Stimulated activated CD8-positive, alpha-beta memory T cell treated with anti-CD3 and anti-CD28 coated beads, Interleukin-4, amount 100 ng/mL, for 1 hour (primary cell): ENCODE measurements around the gene GLUD2.
"Not testable (repeated sequence)": the region's sequence is repeated elsewhere in the genome, so short reads cannot be mapped to it uniquely, and the experiment has no call there.

Experiments
- DNase-seq, 2 donors: peaks; one replicate each; pipeline ENCODE4 v3.0.0-alpha.2; 2020; ENCODE audit warnings: low read depth in 2 of 2, low spot score in 1 of 2

GLUD2 gene

GRCh38 chrX:121047441-121048419 is at the start of gene GLUD2:
Gene GLUD2 (plus strand): TSS chrX:121047610. CDS start chrX:121047685, 75 bp downstream.
- not testable (repeated sequence) for DNase-seq

GRCh38 chrX:120999413-120999812 is 48.0 kb upstream of the GLUD2 start:
- DNase-seq = no peak

GRCh38 chrX:121000589-121000988 is 46.8 kb upstream of the GLUD2 start:
- no peak for DNase-seq

- DNase-seq = no peak
Measured at GRCh38 chrX:121008920-121009319, 38.5 kb upstream of the GLUD2 start.

- DNase-seq = no peak
Measured at GRCh38 chrX:121009764-121010163, 37.6 kb upstream of the GLUD2 start.

GRCh38 chrX:121010218-121010617 is 37.2 kb upstream of the GLUD2 start:
- no peak for DNase-seq

GRCh38 chrX:121011254-121011653 is 36.2 kb upstream of the GLUD2 start:
- DNase-seq = no peak

- DNase-seq = no peak
Measured at GRCh38 chrX:121013897-121014455, 33.4 kb upstream of the GLUD2 start.

- DNase-seq = no peak
Measured at GRCh38 chrX:121014826-121015225, 32.6 kb upstream of the GLUD2 start.

GRCh38 chrX:121028419-121028818 is 19.0 kb upstream of the GLUD2 start:
- no peak for DNase-seq

GRCh38 chrX:121030083-121030482 is 17.3 kb upstream of the GLUD2 start:
- no peak for DNase-seq

- no peak for DNase-seq
Measured at GRCh38 chrX:121032531-121032930, 14.9 kb upstream of the GLUD2 start.

- no peak for DNase-seq
Measured at GRCh38 chrX:121036137-121036536, 11.3 kb upstream of the GLUD2 start.

GRCh38 chrX:121036951-121037350 is 10.5 kb upstream of the GLUD2 start:
- no peak for DNase-seq

GRCh38 chrX:121050781-121051180 is 3.4 kb downstream of the GLUD2 start:
- DNase-seq = no peak

GRCh38 chrX:121052122-121052521 is 4.7 kb downstream of the GLUD2 start:
- DNase-seq = no peak

GRCh38 chrX:121062289-121062688 is 14.9 kb downstream of the GLUD2 start:
- DNase-seq = no peak

GRCh38 chrX:121064579-121064978 is 17.2 kb downstream of the GLUD2 start:
- no peak for DNase-seq

GRCh38 chrX:121084247-121084646 is 36.8 kb downstream of the GLUD2 start:
- DNase-seq = not testable (repeated sequence)

- DNase-seq = no peak
Measured at GRCh38 chrX:121084903-121085611, 37.6 kb downstream of the GLUD2 start.

- no peak for DNase-seq
Measured at GRCh38 chrX:121085612-121086010, 38.2 kb downstream of the GLUD2 start.

GRCh38 chrX:121093011-121093410 is 45.6 kb downstream of the GLUD2 start:
- no peak for DNase-seq
